Measurements from ENCODE around the gene FKBP1A. TPM values are rescaled to one million over a fixed set of nuclear protein-coding genes. Genes with fewer than 3 reads are reported as not detected.

FKBP1A gene
- total and polyA plus RNA-seq, 2 donors from 2014 or later = 220 to 260 TPM

- TF ChIP-seq, protein P1, sequence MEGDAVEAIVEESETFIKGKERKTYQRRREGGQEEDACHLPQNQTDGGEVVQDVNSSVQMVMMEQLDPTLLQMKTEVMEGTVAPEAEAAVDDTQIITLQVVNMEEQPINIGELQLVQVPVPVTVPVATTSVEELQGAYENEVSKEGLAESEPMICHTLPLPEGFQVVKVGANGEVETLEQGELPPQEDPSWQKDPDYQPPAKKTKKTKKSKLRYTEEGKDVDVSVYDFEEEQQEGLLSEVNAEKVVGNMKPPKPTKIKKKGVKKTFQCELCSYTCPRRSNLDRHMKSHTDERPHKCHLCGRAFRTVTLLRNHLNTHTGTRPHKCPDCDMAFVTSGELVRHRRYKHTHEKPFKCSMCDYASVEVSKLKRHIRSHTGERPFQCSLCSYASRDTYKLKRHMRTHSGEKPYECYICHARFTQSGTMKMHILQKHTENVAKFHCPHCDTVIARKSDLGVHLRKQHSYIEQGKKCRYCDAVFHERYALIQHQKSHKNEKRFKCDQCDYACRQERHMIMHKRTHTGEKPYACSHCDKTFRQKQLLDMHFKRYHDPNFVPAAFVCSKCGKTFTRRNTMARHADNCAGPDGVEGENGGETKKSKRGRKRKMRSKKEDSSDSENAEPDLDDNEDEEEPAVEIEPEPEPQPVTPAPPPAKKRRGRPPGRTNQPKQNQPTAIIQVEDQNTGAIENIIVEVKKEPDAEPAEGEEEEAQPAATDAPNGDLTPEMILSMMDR (IDR thresholded peaks at IDR 0.05; ENCODE audit: borderline replicate concordance, extremely low read depth, insufficient read depth) = no peak
- Histone ChIP-seq H3K4me1 (ENCODE audit: control insufficient read depth in 2 of 3, insufficient read depth in 2 of 3, low read depth in 1 of 3, low read length in 3 of 3) (peaks cover 0 to 5% (median 5%) of the 10 kb centered on the region in 3 donors), H3K9ac (ENCODE audit: low read length in 3 of 3) (no peak overlapping the region), H3K27ac (ENCODE audit: low read depth in 2 of 2, low read length in 2 of 2) (no peak overlapping the region), H3K36me3 (ENCODE audit: control insufficient read depth in 2 of 3, insufficient read depth in 3 of 3, low read length in 3 of 3) (no peaks in the 10 kb centered on the region), H3K4me3 (ENCODE audit: low read length in 3 of 3) (no peak overlapping the region), H3K9me3 (ENCODE audit: control insufficient read depth in 2 of 3, insufficient read depth in 1 of 3, low read length in 3 of 3) (peaks cover 0 to 2% (median 0%) of the 10 kb centered on the region in 3 donors), H3K27me3 (ENCODE audit: control insufficient read depth, insufficient read depth, low read length) (peaks cover 5% of the 10 kb centered on the region)
- no peak for DNase-seq
- intact Hi-C loops (cut with DNase I) = no loop called here
- FAIRE-seq = no peak
These were observed 4.9 kb upstream of the FKBP1A start for GRCh38 chr20:1397710-1398109.

GRCh38 chr20:1396702-1397101, 3.8 kb upstream of the FKBP1A start:
- TF ChIP-seq, protein P1 (IDR thresholded peaks at IDR 0.05; ENCODE audit: borderline replicate concordance, extremely low read depth, insufficient read depth) = no peak
- H3K4me3 ChIP-seq (ENCODE audit: low read length in 3 of 3) = no peak overlapping the region
- intact Hi-C loops (cut with DNase I) = no loop called here
- no peaks in the 10 kb centered on the region for H3K36me3 ChIP-seq (ENCODE audit: control insufficient read depth in 2 of 3, insufficient read depth in 3 of 3, low read length in 3 of 3)
- H3K27ac ChIP-seq (ENCODE audit: low read depth in 2 of 2, low read length in 2 of 2) = no peak overlapping the region
- peaks cover 0 to 12% (median 7%) of the 10 kb centered on the region in 3 donors for H3K4me1 ChIP-seq (ENCODE audit: control insufficient read depth in 2 of 3, insufficient read depth in 2 of 3, low read depth in 1 of 3, low read length in 3 of 3)
- peaks cover 5% of the 10 kb centered on the region for H3K27me3 ChIP-seq (ENCODE audit: control insufficient read depth, insufficient read depth, low read length)
- no peak overlapping the region for H3K9ac ChIP-seq (ENCODE audit: low read length in 3 of 3)
- DNase-seq = no peak
- FAIRE-seq = no peak
- peaks cover 0 to 2% (median 0%) of the 10 kb centered on the region in 3 donors for H3K9me3 ChIP-seq (ENCODE audit: control insufficient read depth in 2 of 3, insufficient read depth in 1 of 3, low read length in 3 of 3)

- Histone ChIP-seq H3K4me1 (ENCODE audit: control insufficient read depth in 2 of 3, insufficient read depth in 2 of 3, low read depth in 1 of 3, low read length in 3 of 3) (peaks cover 0 to 16% (median 11%) of the 10 kb centered on the region in 3 donors), H3K9ac (ENCODE audit: low read length in 3 of 3) (no peak overlapping the region), H3K27me3 (ENCODE audit: control insufficient read depth, insufficient read depth, low read length) (peaks cover 5% of the 10 kb centered on the region), H3K27ac (ENCODE audit: low read depth in 2 of 2, low read length in 2 of 2) (peak overlapping the region in 1 of 2 donors; percentile 14), H3K36me3 (ENCODE audit: control insufficient read depth in 2 of 3, insufficient read depth in 3 of 3, low read length in 3 of 3) (no peaks in the 10 kb centered on the region), H3K4me3 (ENCODE audit: low read length in 3 of 3) (no peak overlapping the region), H3K9me3 (ENCODE audit: control insufficient read depth in 2 of 3, insufficient read depth in 1 of 3, low read length in 3 of 3) (peaks cover 0 to 2% (median 0%) of the 10 kb centered on the region in 3 donors)
- intact Hi-C loops (cut with DNase I) = no loop called here
- TF ChIP-seq, protein P1 (IDR thresholded peaks at IDR 0.05; ENCODE audit: borderline replicate concordance, extremely low read depth, insufficient read depth) = no peak
- no peak for FAIRE-seq
- DNase-seq = no peak
These were observed 3.4 kb upstream of the FKBP1A start for GRCh38 chr20:1396264-1396663.

GRCh38 chr20:1394686-1395085, 1.8 kb upstream of the FKBP1A start:
- DNase-seq (no peak), FAIRE-seq (no peak)
- no peak overlapping the region for H3K9ac ChIP-seq (ENCODE audit: low read length in 3 of 3)
- no peak overlapping the region for H3K27ac ChIP-seq (ENCODE audit: low read depth in 2 of 2, low read length in 2 of 2)
- no peaks in the 10 kb centered on the region for H3K36me3 ChIP-seq (ENCODE audit: control insufficient read depth in 2 of 3, insufficient read depth in 3 of 3, low read length in 3 of 3)
- TF ChIP-seq, protein P1 (IDR thresholded peaks at IDR 0.05; ENCODE audit: borderline replicate concordance, extremely low read depth, insufficient read depth) = no peak
- H3K4me3 ChIP-seq (ENCODE audit: low read length in 3 of 3) = no peak overlapping the region
- peaks cover 0 to 29% (median 20%) of the 10 kb centered on the region in 3 donors for H3K4me1 ChIP-seq (ENCODE audit: control insufficient read depth in 2 of 3, insufficient read depth in 2 of 3, low read depth in 1 of 3, low read length in 3 of 3)
- intact Hi-C loops (cut with DNase I) = no loop called here
- H3K9me3 ChIP-seq (ENCODE audit: control insufficient read depth in 2 of 3, insufficient read depth in 1 of 3, low read length in 3 of 3) = peaks cover 0 to 2% (median 0%) of the 10 kb centered on the region in 3 donors
- peaks cover 5% of the 10 kb centered on the region for H3K27me3 ChIP-seq (ENCODE audit: control insufficient read depth, insufficient read depth, low read length)

All from kidney (tissue), 14 donors.